ENCODE results near the gene ITPKB. TPM values are rescaled to one million over a fixed set of nuclear protein-coding genes. Genes with fewer than 3 reads are reported as not detected.
"Not testable (repeated sequence)": the region's sequence is repeated elsewhere in the genome, so short reads cannot be mapped to it uniquely, and the experiment has no call there.

Gene ITPKB
- total RNA-seq, 6 experiments from 2014 or later = 1.7 to 3.0 (median 2.2) TPM

DNA sequence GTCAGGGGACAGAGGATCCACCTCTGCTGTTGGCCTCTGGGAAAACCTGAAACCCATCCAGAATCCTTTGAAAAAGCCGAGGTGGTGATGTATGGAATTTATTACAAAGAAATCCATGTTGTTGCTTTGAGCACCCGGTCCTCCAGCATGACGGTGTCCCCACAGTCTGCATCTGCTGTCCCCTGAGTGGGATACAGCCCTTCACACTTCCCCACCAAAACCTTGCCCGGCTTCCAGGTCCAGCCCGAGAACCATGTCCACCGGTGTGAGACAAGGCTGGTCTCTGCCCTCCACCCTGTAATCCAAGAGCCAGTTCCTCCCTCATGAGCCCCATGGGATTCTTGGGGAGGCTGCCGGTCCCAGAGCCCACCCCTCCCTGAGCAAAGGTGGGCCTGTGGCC lies 120.1 kb downstream of the ITPKB start:
- H3K9me3 Mint-ChIP-seq = no peaks in the 10 kb centered on the region; the same call in 1 of the 2 replicates
- DNase-seq = no peak
- no peak overlapping the region for H3K27ac Mint-ChIP-seq
- TF ChIP-seq CTCF (IDR thresholded peaks at IDR 0.05) = no peak
- peaks cover 5% of the 10 kb centered on the region; the same call in 1 of the 2 replicates for H3K4me1 Mint-ChIP-seq (ENCODE audit: low read depth)
- no peak overlapping the region for H3K4me3 Mint-ChIP-seq
- H3K36me3 Mint-ChIP-seq (ENCODE audit: low read depth) = no peaks in the 10 kb centered on the region; the same call in 1 of the 2 replicates
- H3K27me3 Mint-ChIP-seq (ENCODE audit: insufficient read depth) = peaks cover 23% of the 10 kb centered on the region

GRCh38 chr1:226618380-226618779 lies 120.7 kb downstream of the ITPKB start:
- H3K4me1 Mint-ChIP-seq (ENCODE audit: low read depth) = peaks cover 5% of the 10 kb centered on the region; the same call in 1 of the 2 replicates
- no peaks in the 10 kb centered on the region; the same call in 1 of the 2 replicates for H3K36me3 Mint-ChIP-seq (ENCODE audit: low read depth)
- H3K9me3 Mint-ChIP-seq = no peaks in the 10 kb centered on the region; the same call in 1 of the 2 replicates
- no peak overlapping the region for H3K27ac Mint-ChIP-seq
- DNase-seq = no peak
- H3K4me3 Mint-ChIP-seq = no peak overlapping the region
- H3K27me3 Mint-ChIP-seq (ENCODE audit: insufficient read depth) = peaks cover 23% of the 10 kb centered on the region
- no peak for TF ChIP-seq CTCF (IDR thresholded peaks at IDR 0.05)

DNA sequence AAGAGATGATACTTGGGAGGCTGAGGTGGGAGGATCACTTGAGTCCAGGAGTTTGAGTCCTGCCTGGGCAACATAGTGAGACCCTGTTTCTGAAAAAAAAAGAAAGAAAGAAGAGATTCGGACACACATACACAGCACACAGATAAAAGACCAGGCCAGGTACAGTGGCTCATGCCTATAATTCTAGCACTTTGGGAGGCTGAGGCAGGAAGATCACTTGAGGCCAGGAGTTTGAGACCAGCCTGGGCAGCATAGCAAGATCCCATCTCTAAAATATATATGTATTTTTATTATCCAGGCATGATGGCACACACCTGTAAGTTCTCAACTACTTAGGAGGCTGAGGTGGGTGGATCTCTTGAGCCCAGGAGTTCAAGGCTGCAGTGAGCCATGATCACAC lies 121.4 kb downstream of the ITPKB start:
- H3K36me3 Mint-ChIP-seq (ENCODE audit: low read depth); H3K4me3 Mint-ChIP-seq; DNase-seq; H3K27ac Mint-ChIP-seq; H3K4me1 Mint-ChIP-seq (ENCODE audit: low read depth); H3K9me3 Mint-ChIP-seq: not testable (repeated sequence)
- H3K27me3 Mint-ChIP-seq (ENCODE audit: insufficient read depth) = peaks cover 27% of the 10 kb centered on the region

- H3K4me1 Mint-ChIP-seq (ENCODE audit: low read depth) = peaks cover 5% of the 10 kb centered on the region; the same call in 1 of the 2 replicates
- peaks cover 29% of the 10 kb centered on the region for H3K27me3 Mint-ChIP-seq (ENCODE audit: insufficient read depth)
- no peak for TF ChIP-seq CTCF (IDR thresholded peaks at IDR 0.05)
- no peaks in the 10 kb centered on the region; the same call in 1 of the 2 replicates for H3K9me3 Mint-ChIP-seq
- no peaks in the 10 kb centered on the region; the same call in 1 of the 2 replicates for H3K36me3 Mint-ChIP-seq (ENCODE audit: low read depth)
- no peak for DNase-seq
- no peak overlapping the region for H3K4me3 Mint-ChIP-seq
- no peak overlapping the region for H3K27ac Mint-ChIP-seq
These were observed 122.0 kb downstream of the ITPKB start for GRCh38 chr1:226617109-226617508.

DNA sequence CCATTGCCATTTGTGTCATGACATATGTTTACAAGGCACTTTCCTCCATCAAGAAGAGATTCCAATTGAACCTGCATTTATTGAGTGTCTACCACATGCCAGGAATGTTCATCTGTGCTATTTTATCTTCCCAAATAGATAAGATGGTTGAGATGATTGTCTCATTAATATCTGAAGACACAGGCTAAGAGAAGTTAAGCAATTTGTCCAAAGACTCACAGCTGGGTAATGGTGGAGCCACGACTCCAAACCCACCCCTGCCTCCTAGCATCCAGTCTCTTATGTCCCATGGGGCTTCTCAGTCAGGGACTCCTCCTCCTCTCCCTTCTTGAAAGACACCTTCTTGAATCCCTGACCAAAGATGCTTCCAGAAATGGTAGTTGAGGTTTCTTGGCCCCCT lies 122.4 kb downstream of the ITPKB start:
- H3K4me1 Mint-ChIP-seq (ENCODE audit: low read depth) = peaks cover 5% of the 10 kb centered on the region; the same call in 1 of the 2 replicates
- H3K9me3 Mint-ChIP-seq = no peaks in the 10 kb centered on the region; the same call in 1 of the 2 replicates
- DNase-seq = no peak
- H3K4me3 Mint-ChIP-seq = no peak overlapping the region
- no peak for TF ChIP-seq CTCF (IDR thresholded peaks at IDR 0.05)
- H3K36me3 Mint-ChIP-seq (ENCODE audit: low read depth) = no peaks in the 10 kb centered on the region
- no peak overlapping the region for H3K27ac Mint-ChIP-seq
- H3K27me3 Mint-ChIP-seq (ENCODE audit: insufficient read depth) = peaks cover 32% of the 10 kb centered on the region

- no peak overlapping the region for H3K27ac Mint-ChIP-seq
- DNase-seq = no peak
- H3K9me3 Mint-ChIP-seq = no peaks in the 10 kb centered on the region
- peaks cover 30% of the 10 kb centered on the region for H3K27me3 Mint-ChIP-seq (ENCODE audit: insufficient read depth)
- TF ChIP-seq CTCF (IDR thresholded peaks at IDR 0.05) = no peak
- H3K4me1 Mint-ChIP-seq (ENCODE audit: low read depth) = peaks cover 5% of the 10 kb centered on the region; the same call in 1 of the 2 replicates
- H3K36me3 Mint-ChIP-seq (ENCODE audit: low read depth) = no peaks in the 10 kb centered on the region
- no peak overlapping the region for H3K4me3 Mint-ChIP-seq
These were observed 123.2 kb downstream of the ITPKB start for GRCh38 chr1:226615876-226616275.

DNA sequence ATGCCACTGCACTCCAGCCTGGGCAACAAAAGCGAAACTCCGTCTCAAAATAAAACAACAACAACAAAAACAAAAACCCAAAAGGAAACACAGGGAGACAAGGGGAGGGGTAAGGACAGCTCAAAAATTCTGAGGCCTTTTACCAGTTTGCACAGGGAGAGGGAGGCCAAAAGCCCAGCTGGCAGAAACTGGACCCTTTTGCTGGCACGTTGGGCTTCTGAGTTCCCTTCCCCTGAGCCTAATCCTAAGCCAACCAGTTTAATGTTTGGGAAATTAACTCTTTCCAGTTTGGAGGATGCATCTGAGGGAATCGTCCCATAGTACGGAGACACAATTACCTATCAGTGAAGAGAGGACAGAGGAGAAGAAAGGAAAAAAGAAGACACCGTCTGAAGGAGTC lies 127.1 kb downstream of the ITPKB start:
- H3K4me1 Mint-ChIP-seq (ENCODE audit: low read depth) = peaks cover 13% of the 10 kb centered on the region; the same call in 1 of the 2 replicates
- DNase-seq; H3K4me3 Mint-ChIP-seq; H3K9me3 Mint-ChIP-seq; H3K36me3 Mint-ChIP-seq (ENCODE audit: low read depth); H3K27ac Mint-ChIP-seq: not testable (repeated sequence)
- H3K27me3 Mint-ChIP-seq (ENCODE audit: insufficient read depth) = peaks cover 24% of the 10 kb centered on the region
